HCT116 (cell line): ENCODE measurements around the gene PHKA2. TPM values are rescaled to one million over a fixed set of nuclear protein-coding genes. Genes with fewer than 3 reads are reported as not detected.

Experiments
- ATAC-seq: fragments of 200-7000 bp; cut with Tn5 transposase; 2 replicates; pipeline ENCODE4 v1.9.1; 2020; ENCODE audit warnings: mild to moderate bottlenecking, moderate library complexity
- BruUV-seq: library from RNA; stranded (reverse); fragments of 400-500 nt; replicated peaks from 2 replicates; lab custom pipeline; 2021; lab: Mats Ljungman, UMichigan
- CTCF ChIA-PET: fragments of 300-600 bp; sonication (Branson Sonifier 250); formaldehyde crosslinking; loops from one replicate; lab custom pipeline; 2021; ENCODE audit warnings: antibody characterized with exemption; lab: Charles Lee
- POLR2A ChIA-PET: fragments of 300-600, 350-600 bp; sonication (Branson Sonifier 250); formaldehyde crosslinking; loops from one replicate; lab custom pipeline; 2021; ENCODE audit warnings: antibody characterized with exemption; lab: Charles Lee
- RAD21 ChIA-PET, 2 experiments: fragments of 300-600 bp; sonication (Branson Sonifier 250); formaldehyde crosslinking; loops; one replicate each; lab custom pipeline; 2023; ENCODE audit warnings: low total read pairs in 2 of 2; ENCODE audit not compliant: uncharacterized antibody in 2 of 2, unreplicated experiment in 2 of 2, low non-redundant PET in 1 of 2; lab: Charles Lee
- DNase-seq: peaks from one replicate; pipeline ENCODE4 v3.0.0-alpha.2; 2010; ENCODE audit warnings: low read depth, low spot score
- H2AFZ ChIP-seq: fragments of 200-600 bp; shearing (Covaris generic), sonication (generic); 2 replicates; pipeline ENCODE4 v1.6.1; 2017; ENCODE audit warnings: low read depth, mixed run types, mixed read lengths, antibody characterized with exemption, low read length; ENCODE audit not compliant: poor library complexity, severe bottlenecking
- H3K27ac ChIP-seq: 2 replicates; pipeline ENCODE4 v1.5.1; 2012; ENCODE audit warnings: low read depth, low read length
- H3K27me3 ChIP-seq: fragments of 200-600 bp; sonication (generic); 2 replicates; pipeline ENCODE4 v1.6.1; 2016; ENCODE audit warnings: mixed run types, low read length, mixed read lengths; ENCODE audit not compliant: insufficient read depth
- H3K36me3 ChIP-seq, 2 experiments: fragments of 200-500 bp in 1 of 2; fragments of 200-600 bp in 1 of 2; sonication (Bioruptor generic) in 1 of 2; sonication (generic) in 1 of 2; 2 replicates each; pipeline versions ENCODE4 v1.5.1 to v1.6.1; 2014 to 2016; ENCODE audit warnings: low read length in 2 of 2, inconsistent platforms in 1 of 2, mixed read lengths in 1 of 2, mixed run types in 1 of 2; ENCODE audit not compliant: insufficient read depth in 2 of 2, control insufficient read depth in 1 of 2
- H3K4me1 ChIP-seq, 2 experiments: fragments of 200-600 bp in 1 of 2; sonication (generic) in 1 of 2; 2 replicates each; pipeline versions ENCODE4 v1.5.1 to v1.6.1; 2012 to 2017; ENCODE audit warnings: low read length in 2 of 2, inconsistent platforms in 1 of 2, mild to moderate bottlenecking in 1 of 2, mixed read lengths in 1 of 2, mixed run types in 1 of 2, moderate library complexity in 1 of 2; ENCODE audit not compliant: insufficient read depth in 2 of 2, control insufficient read depth in 1 of 2
- H3K4me2 ChIP-seq: fragments of 200-600 bp; sonication (generic); 2 replicates; pipeline ENCODE4 v1.6.1; 2017; ENCODE audit warnings: mixed run types, low read length, mixed read lengths
- H3K4me3 ChIP-seq, 2 experiments: fragments of 200-600 bp in 1 of 2; sonication (generic) in 1 of 2; replicated peaks in 1 of 2; 2 replicates each; pipeline ENCODE4 v1.5.1; 2011 to 2016; ENCODE audit warnings: low read length in 2 of 2, control low read depth in 1 of 2, low read depth in 1 of 2, mild to moderate bottlenecking in 1 of 2, mixed read lengths in 1 of 2, mixed run types in 1 of 2
- H3K79me2 ChIP-seq: fragments of 200-600 bp; sonication (generic); 2 replicates; pipeline ENCODE4 v1.6.1; 2017; ENCODE audit warnings: mild to moderate bottlenecking, mixed run types, low read length, moderate library complexity, mixed read lengths; ENCODE audit not compliant: insufficient read depth
- H3K9ac ChIP-seq: fragments of 200-600 bp; sonication (generic); 2 replicates; pipeline ENCODE4 v1.6.1; 2016; ENCODE audit warnings: low read length, mixed read lengths
- H3K9me2 ChIP-seq: fragments of 200-600 bp; sonication (generic), shearing (Covaris generic); 2 replicates; pipeline ENCODE4 v1.6.1; 2017; ENCODE audit warnings: mixed run types, mild to moderate bottlenecking, moderate library complexity; ENCODE audit not compliant: insufficient read depth
- H3K9me3 ChIP-seq, 2 experiments: fragments of 200-500 bp in 1 of 2; fragments of 200-600 bp in 1 of 2; sonication (Bioruptor generic) in 1 of 2; sonication (generic) in 1 of 2; 2 replicates each; pipeline ENCODE4 v1.6.1; 2014 to 2017; ENCODE audit warnings: low read length in 2 of 2, mixed read lengths in 2 of 2, inconsistent platforms in 1 of 2, low read depth in 1 of 2, mild to moderate bottlenecking in 1 of 2, mixed run types in 1 of 2, moderate library complexity in 1 of 2; ENCODE audit not compliant: control insufficient read depth in 1 of 2, insufficient read depth in 1 of 2
- H4K20me1 ChIP-seq: fragments of 200-600 bp; sonication (generic), shearing (Covaris generic); 2 replicates; pipeline ENCODE4 v1.6.1; 2017; ENCODE audit warnings: mixed run types, mild to moderate bottlenecking, moderate library complexity; ENCODE audit not compliant: insufficient read depth
- CBX3 ChIP-seq: IDR thresholded peaks from 2 replicates; pipeline ENCODE4 v1.6.1; 2012; ENCODE audit warnings: low read depth
- CEBPB ChIP-seq: IDR thresholded peaks from 2 replicates; pipeline ENCODE4 v1.6.1; 2012; ENCODE audit warnings: low read depth
- JUND ChIP-seq: IDR thresholded peaks from 2 replicates; pipeline ENCODE4 v1.6.1; 2012
- POLR2AphosphoS5 ChIP-seq: IDR thresholded peaks from 2 replicates; pipeline ENCODE4 v1.6.1; 2011; ENCODE audit warnings: mild to moderate bottlenecking, low read depth, low read length, moderate library complexity
- SP1 ChIP-seq: IDR thresholded peaks from 2 replicates; pipeline ENCODE4 v1.6.1; 2012; ENCODE audit warnings: low read depth
- ZNF274 ChIP-seq: fragments of 200-500 bp; sonication (Bioruptor generic); IDR thresholded peaks from 2 replicates; pipeline ENCODE4 v1.6.1; 2014; ENCODE audit warnings: mild to moderate bottlenecking, low read depth, low read length, inconsistent platforms
- intact Hi-C: fragments of 100-400 bp; cut with micrococcal nuclease; formaldehyde crosslinking; loops from 2 replicates; pipeline ENCODE4 v1.10.0; 2022
- total RNA-seq: library from RNA; stranded (reverse); gene quantifications from one replicate; pipeline ENCODE4 v1.2.1, GENCODE V29; 2021; ENCODE audit not compliant: unreplicated experiment
- TF ChIP-seq, protein P1 (sequence below): IDR thresholded peaks from 2 replicates; pipeline ENCODE4 v1.6.1; 2012; ENCODE audit warnings: low read depth
- TF ChIP-seq, protein P2 (sequence below): IDR thresholded peaks from 2 replicates; pipeline ENCODE4 v1.6.1; 2012

Gene PHKA2
- total RNA-seq, 1 experiment from 2014 or later: 23.8 TPM

GRCh38 chrX:18964901-18965300 is 19.0 kb downstream of the PHKA2 start:
- H2AFZ ChIP-seq: no peak overlapping the region
- intact Hi-C loops: no loop called here
- no peak overlapping the region for H3K4me3 ChIP-seq
- H4K20me1 ChIP-seq: no peaks in the 10 kb centered on the region
- H3K27ac ChIP-seq: no peak overlapping the region
- ChIA-PET POLR2A (no interaction called here), RAD21 (no interaction called here), CTCF (no interaction called here)
- BruUV-seq: no TSS peak
- TF ChIP-seq, protein P1, sequence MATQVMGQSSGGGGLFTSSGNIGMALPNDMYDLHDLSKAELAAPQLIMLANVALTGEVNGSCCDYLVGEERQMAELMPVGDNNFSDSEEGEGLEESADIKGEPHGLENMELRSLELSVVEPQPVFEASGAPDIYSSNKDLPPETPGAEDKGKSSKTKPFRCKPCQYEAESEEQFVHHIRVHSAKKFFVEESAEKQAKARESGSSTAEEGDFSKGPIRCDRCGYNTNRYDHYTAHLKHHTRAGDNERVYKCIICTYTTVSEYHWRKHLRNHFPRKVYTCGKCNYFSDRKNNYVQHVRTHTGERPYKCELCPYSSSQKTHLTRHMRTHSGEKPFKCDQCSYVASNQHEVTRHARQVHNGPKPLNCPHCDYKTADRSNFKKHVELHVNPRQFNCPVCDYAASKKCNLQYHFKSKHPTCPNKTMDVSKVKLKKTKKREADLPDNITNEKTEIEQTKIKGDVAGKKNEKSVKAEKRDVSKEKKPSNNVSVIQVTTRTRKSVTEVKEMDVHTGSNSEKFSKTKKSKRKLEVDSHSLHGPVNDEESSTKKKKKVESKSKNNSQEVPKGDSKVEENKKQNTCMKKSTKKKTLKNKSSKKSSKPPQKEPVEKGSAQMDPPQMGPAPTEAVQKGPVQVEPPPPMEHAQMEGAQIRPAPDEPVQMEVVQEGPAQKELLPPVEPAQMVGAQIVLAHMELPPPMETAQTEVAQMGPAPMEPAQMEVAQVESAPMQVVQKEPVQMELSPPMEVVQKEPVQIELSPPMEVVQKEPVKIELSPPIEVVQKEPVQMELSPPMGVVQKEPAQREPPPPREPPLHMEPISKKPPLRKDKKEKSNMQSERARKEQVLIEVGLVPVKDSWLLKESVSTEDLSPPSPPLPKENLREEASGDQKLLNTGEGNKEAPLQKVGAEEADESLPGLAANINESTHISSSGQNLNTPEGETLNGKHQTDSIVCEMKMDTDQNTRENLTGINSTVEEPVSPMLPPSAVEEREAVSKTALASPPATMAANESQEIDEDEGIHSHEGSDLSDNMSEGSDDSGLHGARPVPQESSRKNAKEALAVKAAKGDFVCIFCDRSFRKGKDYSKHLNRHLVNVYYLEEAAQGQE: no peak
- TF ChIP-seq ZNF274 (no peak), JUND (no peak), CEBPB (no peak), POLR2AphosphoS5 (no peak), CBX3 (no peak), SP1 (no peak)
- TF ChIP-seq, protein P2, sequence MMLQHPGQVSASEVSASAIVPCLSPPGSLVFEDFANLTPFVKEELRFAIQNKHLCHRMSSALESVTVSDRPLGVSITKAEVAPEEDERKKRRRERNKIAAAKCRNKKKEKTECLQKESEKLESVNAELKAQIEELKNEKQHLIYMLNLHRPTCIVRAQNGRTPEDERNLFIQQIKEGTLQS: no peak
- H3K4me2 ChIP-seq: no peak overlapping the region
- no peak overlapping the region for H3K9ac ChIP-seq
- H3K36me3 ChIP-seq: no peaks in the 10 kb centered on the region
- H3K9me2 ChIP-seq: no peaks in the 10 kb centered on the region
- H3K9me3 ChIP-seq: no peaks in the 10 kb centered on the region
- DNase-seq (no peak), ATAC-seq (no peak)
- no peaks in the 10 kb centered on the region for H3K79me2 ChIP-seq
- no peaks in the 10 kb centered on the region for H3K27me3 ChIP-seq
- no peaks in the 10 kb centered on the region for H3K4me1 ChIP-seq
